ENCODE results near the gene WSCD2. TPM values are rescaled to one million over a fixed set of nuclear protein-coding genes. Genes with fewer than 3 reads are reported as not detected.

Gene WSCD2
- total and polyA plus RNA-seq, 12 donors: 0.01 to 2.8 (median 0.44) TPM; not detected in 3

GRCh38 chr12:108180255-108181094 lies 51.4 kb downstream of the WSCD2 start:
- Histone ChIP-seq H3K27me3 (no peaks in the 10 kb centered on the region), H3K27ac (no peak overlapping the region), H3K9me3 (peaks cover 0 to 18% (median 0%) of the 10 kb centered on the region in 11 donors), H3K4me3 (no peak overlapping the region), H3K36me3 (no peaks in the 10 kb centered on the region), H3K4me1 (no peaks in the 10 kb centered on the region)
- intact Hi-C loops (cut with DNase I): no loop called here
- no peak for DNase-seq
- ATAC-seq: no peak
- TF ChIP-seq, protein P1, sequence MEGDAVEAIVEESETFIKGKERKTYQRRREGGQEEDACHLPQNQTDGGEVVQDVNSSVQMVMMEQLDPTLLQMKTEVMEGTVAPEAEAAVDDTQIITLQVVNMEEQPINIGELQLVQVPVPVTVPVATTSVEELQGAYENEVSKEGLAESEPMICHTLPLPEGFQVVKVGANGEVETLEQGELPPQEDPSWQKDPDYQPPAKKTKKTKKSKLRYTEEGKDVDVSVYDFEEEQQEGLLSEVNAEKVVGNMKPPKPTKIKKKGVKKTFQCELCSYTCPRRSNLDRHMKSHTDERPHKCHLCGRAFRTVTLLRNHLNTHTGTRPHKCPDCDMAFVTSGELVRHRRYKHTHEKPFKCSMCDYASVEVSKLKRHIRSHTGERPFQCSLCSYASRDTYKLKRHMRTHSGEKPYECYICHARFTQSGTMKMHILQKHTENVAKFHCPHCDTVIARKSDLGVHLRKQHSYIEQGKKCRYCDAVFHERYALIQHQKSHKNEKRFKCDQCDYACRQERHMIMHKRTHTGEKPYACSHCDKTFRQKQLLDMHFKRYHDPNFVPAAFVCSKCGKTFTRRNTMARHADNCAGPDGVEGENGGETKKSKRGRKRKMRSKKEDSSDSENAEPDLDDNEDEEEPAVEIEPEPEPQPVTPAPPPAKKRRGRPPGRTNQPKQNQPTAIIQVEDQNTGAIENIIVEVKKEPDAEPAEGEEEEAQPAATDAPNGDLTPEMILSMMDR (IDR thresholded peaks at IDR 0.05): no peak
- WGBS, 2 donors: 70 to 78% methylated on average over 7 of the region's 7 CpGs

DNA sequence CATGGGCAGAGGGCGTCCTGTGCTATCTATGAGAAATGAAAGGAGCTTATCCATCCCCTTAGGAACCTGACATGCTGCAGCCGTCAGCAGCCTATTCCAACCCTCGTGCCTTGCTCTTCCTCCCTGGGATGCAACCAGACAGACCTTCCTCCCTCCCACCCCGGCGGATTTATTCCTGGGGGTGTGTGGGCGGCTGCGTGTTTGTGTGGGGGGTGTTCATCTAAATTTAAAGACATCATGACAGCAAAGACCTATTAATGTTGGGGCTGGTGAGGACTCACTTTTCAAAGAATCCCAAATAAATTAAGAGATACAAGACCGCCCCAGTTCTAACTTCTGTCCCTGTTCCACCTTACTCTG lies 52.0 kb downstream of the WSCD2 start:
- Histone ChIP-seq H3K4me1 (no peaks in the 10 kb centered on the region), H3K27me3 (no peaks in the 10 kb centered on the region), H3K9me3 (peaks cover 0 to 17% (median 0%) of the 10 kb centered on the region in 11 donors), H3K36me3 (no peaks in the 10 kb centered on the region), H3K27ac (no peak overlapping the region), H3K4me3 (no peak overlapping the region)
- no peak for DNase-seq
- TF ChIP-seq, protein P1 (IDR thresholded peaks at IDR 0.05): no peak
- intact Hi-C loops (cut with DNase I): no loop called here
- 54 to 55% methylated on average over 8 of the region's 8 CpGs for WGBS, 2 donors
- ATAC-seq: no peak

DNA sequence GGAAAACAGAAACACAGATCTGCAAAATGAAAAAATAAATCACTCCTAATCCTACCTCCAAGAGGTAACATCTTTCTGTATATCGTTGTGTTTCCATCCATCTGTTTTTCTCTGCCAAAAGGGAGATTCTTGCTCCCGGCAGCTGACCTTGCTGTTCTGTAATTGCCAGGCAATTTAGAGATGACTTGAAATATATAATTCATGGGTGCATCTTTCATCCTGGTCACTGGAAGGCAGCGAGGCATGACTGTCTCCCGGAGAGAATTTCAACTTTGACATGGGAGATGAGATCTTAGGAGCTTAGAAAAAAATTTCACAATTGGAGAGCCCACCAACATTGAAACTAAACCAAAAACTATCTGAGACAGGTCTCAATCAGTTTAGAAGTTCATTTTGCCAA lies 53.0 kb downstream of the WSCD2 start:
- no peak overlapping the region for H3K27ac ChIP-seq
- no peaks in the 10 kb centered on the region for H3K27me3 ChIP-seq
- intact Hi-C loops (cut with DNase I): no loop called here
- peaks cover 0 to 8% (median 0%) of the 10 kb centered on the region in 11 donors for H3K9me3 ChIP-seq
- no peak overlapping the region for H3K4me3 ChIP-seq
- WGBS, 2 donors: 78 to 82% methylated on average over 4 of the region's 4 CpGs
- DNase-seq: no peak
- ATAC-seq: no peak
- no peaks in the 10 kb centered on the region for H3K4me1 ChIP-seq
- H3K36me3 ChIP-seq: no peaks in the 10 kb centered on the region
- TF ChIP-seq, protein P1 (IDR thresholded peaks at IDR 0.05): no peak

- peaks cover 0 to 4% (median 0%) of the 10 kb centered on the region in 11 donors for H3K9me3 ChIP-seq
- no peak overlapping the region for H3K27ac ChIP-seq
- H3K36me3 ChIP-seq: no peaks in the 10 kb centered on the region
- intact Hi-C loops (cut with DNase I): no loop called here
- no peaks in the 10 kb centered on the region for H3K27me3 ChIP-seq
- ATAC-seq (no peak), DNase-seq (no peak)
- no peak overlapping the region for H3K4me3 ChIP-seq
- WGBS, 2 donors: 77 to 85% methylated on average over 1 of the region's 1 CpG
- H3K4me1 ChIP-seq: peaks cover 0 to under 1% (median 0%) of the 10 kb centered on the region in 9 donors
- TF ChIP-seq, protein P1 (IDR thresholded peaks at IDR 0.05): no peak
Measured at GRCh38 chr12:108185002-108185401, 55.9 kb downstream of the WSCD2 start.

Measured in heart right ventricle (tissue), 16 donors.